NCI-H82 treated with DMSO at 0.1 percent for 48 hours (cell line): ENCODE measurements around the gene DNM2.
A peak's percentile ranks its signal among the peaks of the same experiment; 100 is the strongest.

Experiments used
- DNase-seq: peaks from one replicate; lab custom pipeline; 2025; ENCODE audit not compliant: unreplicated experiment; lab: John Stamatoyannopoulos, UW

The DNM2 gene

DNA sequence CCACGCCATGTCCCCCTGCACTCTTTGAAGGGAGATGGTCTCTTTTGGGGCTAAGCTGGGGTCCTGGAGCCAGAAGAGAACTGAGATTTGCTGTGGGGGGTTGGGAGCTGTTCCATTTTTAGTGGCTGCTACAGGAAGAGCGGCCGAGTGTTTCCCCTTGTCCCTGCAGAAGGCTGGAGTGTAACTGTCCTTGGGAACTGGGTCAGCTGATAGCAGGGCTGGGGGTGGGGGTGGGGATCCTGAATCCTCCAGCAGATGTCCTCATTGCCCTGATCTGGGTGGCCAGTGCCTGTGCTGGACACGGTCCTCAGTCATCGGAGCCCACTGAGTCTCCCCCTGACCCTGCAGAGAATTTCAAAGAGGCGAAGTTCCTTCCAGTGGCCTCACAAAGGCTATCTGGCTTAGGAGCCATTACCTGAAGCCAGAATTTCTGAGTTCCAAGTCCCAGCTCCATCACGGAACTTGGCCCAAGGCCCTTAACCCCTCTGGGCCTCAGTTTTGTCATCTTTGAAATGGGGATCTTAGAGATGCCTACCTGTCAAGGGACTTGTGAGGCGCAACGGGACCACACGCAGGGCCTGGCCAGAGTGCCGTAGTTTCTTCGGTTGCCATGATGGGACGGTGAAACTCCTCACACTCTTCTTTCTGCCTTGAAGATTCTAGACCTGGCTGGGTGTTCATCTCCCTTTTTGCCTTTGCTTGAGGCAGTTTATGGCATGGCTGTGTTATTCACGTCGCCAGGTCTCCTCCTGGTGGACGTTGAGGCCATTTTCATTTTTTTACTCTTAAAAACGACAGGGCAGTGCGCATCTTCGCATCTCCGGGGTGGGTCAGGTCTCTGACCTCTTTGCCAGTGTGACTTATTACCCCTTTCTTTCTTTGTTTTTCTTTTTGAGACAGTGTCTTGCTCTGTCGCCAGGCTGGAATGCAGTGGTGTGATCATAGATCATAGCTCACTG, 51.9 kb downstream of the DNM2 start:
- no peak for DNase-seq

- DNase-seq: no peak
Measured at GRCh38 chr19:10773969-10774368, 56.1 kb downstream of the DNM2 start.

GRCh38 chr19:10774893-10775292, 57.0 kb downstream of the DNM2 start:
- DNase-seq: no peak

GRCh38 chr19:10776900-10777650, 59.2 kb downstream of the DNM2 start:
- no peak for DNase-seq

DNA sequence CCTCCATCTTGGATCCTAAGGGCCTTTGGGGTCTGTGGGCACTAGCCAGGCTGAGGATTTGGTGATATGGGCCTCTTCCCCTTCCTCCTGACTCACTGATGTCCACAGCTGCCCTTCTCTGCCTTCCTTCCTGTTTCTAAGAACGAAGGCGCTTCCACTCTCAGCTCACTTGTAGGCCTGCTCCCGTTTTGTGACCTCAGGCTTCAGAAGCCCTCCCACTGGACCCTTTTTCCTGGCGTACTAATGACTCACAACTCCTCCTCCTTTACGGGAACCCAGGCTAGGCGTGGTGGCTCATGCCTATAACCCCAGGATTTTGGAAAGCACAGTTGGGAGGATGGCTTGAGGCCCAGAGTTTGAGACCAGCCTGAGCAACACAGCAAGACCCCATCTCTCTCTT, 62.5 kb downstream of the DNM2 start:
- DNase-seq: no peak

DNA sequence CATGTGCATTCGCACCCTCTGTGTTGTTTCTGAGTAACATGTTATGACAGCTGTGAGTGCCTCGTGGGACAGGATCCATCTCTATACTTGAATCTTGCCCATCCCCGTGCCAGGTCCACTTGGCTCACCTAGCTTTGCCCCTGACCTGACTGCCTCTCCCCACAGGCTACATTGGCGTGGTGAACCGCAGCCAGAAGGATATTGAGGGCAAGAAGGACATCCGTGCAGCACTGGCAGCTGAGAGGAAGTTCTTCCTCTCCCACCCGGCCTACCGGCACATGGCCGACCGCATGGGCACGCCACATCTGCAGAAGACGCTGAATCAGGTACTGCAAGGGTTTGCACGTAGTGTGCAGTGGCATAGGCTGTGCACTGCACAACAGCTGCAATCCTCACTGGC, 64.9 kb downstream of the DNM2 start:
- no peak for DNase-seq

DNA sequence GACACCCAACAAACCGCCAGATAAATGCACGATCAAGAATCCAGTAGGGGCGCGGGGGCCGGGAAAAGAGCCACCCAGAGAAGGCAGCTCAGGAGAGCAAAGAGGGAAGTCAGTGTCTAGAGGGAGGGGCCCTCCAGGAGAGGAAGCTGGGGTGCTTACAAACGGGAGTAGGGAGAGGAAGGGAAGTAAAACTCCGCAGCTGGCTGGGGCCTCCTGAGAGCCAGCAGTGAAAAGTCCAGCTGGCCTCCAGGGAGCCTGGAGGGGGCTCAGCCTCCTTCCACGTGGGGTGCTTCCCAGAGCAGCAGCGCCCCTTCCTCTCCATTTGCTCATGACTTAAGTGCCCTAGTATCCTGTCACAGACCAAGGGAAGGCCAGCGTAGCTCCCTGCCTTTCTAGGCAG, 66.4 kb downstream of the DNM2 start:
- no peak for DNase-seq

- no peak for DNase-seq
Measured at GRCh38 chr19:10788146-10788545, 70.3 kb downstream of the DNM2 start.

- no peak for DNase-seq
Measured at GRCh38 chr19:10789866-10790265, 72.0 kb downstream of the DNM2 start.

GRCh38 chr19:10796653-10797052, 78.8 kb downstream of the DNM2 start:
- DNase-seq: no peak

- DNase-seq: no peak
Measured at GRCh38 chr19:10797078-10797477, 79.2 kb downstream of the DNM2 start.

- no peak for DNase-seq
Measured at GRCh38 chr19:10797541-10798256, 79.8 kb downstream of the DNM2 start.

DNA sequence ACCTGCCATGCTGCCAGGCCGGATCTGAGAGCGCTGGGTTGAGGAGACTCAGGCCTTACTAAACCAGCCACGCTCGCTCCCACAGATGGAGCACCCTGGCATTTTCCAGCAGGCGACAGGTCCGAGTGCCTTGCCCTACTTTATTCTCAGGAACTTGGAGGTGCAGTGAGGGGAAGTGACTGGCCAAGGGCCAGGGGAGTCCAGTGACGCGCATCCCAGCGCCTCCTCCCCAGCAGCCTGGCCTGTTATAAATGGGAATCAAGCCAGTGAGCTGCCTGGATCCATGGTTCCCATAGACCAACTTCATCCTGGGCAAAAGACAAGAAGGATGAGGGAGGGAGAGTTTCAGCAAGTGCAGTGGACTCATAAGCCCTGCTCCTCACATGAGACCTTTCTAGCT, 82.6 kb downstream of the DNM2 start:
- DNase-seq: no peak

DNA sequence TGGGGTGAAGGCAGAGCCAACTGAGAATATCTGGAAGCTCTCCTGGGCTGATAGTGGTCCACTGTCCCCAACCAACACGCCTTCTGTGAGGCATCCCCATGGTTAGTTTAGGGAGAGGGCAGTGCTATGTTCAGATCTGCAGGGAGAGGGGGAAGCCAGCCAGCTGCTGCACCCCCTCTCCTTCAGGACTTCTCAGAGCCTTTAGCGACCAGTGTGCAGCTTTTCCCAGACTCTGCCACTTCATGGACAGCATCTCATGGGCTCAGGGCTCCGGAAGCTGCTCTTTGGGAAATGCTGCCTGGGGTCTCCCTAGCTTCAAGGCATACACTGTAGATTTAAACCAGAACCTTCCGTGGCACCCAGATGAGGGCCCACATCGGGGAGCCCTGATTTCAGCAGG, 84.6 kb downstream of the DNM2 start:
- no peak for DNase-seq

- DNase-seq: no peak
Measured at GRCh38 chr19:10803252-10803651, 85.4 kb downstream of the DNM2 start.

DNA sequence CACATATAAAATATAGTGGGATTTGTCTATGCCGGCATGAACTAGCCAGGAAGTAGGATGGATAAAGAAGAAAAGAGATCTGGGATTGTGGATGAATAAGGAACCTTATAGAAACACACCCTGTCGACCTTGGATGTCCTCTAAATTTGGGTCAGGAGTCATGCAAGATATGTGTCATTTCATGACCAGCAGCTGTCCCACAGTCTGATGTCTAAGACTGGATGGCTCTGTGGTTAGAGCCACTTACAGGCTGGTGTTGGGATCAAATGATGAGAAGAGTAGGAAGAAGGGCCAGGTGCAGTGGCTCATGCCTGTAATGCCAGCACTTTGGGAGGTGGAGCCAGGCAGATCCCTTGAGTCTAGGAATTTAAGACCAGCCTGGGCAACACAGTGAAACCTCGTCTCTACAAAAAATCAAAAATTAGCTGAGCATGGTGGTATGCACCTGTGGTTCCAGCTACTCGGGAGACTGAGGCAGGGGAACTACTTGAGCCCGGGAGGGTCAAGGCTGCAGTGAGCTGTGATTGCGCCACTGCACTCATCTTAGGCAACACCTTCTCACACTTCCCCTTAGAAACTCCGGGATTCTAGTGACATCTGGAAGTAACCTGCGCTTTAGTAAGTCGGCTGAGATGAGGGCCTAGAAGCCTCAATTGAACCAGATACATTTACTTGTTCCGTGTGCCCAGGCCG, 87.3 kb downstream of the DNM2 start:
- DNase-seq: no peak

DNA sequence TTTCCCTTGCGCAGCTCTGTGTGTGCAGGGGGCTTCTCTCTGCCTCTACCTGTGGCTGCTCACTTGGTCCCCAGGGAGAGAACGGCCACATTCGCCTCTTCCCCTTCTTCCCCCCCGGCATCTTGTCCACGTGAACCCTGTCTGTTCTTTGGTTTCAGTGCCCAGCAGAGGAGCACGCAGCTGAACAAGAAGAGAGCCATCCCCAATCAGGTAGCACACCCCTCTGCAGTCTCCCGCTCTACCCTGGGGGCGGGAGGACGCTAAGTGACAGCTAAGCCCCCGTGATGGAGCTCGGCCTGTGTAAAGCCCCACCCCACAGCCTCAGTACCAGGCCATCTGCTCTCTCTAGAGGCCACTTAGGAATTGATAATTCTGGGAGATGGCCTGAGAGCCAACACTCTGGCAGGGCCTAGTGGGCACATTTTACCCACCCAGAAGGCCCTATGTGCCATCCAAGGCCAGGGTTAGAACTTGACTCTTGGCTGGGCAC, 87.9 kb downstream of the DNM2 start:
- DNase-seq: peak; percentile 42

GRCh38 chr19:10808937-10809649, 91.2 kb downstream of the DNM2 start:
- no peak for DNase-seq

GRCh38 chr19:10809651-10810285, 91.9 kb downstream of the DNM2 start:
- no peak for DNase-seq
